Smooth muscle cell of bladder (primary cell): ENCODE data around the gene DDX21. TPM values are rescaled to one million over a fixed set of nuclear protein-coding genes. Genes with fewer than 3 reads are reported as not detected.

Source experiments
- total RNA-seq: library from RNA; depleted of rRNA; stranded (reverse); fragments of >200 nt; gene quantifications from 2 replicates; pipeline ENCODE4 v1.2.3, GENCODE V29; 2014

DDX21 gene
- total RNA-seq = 49.2 and 66.1 TPM in 2 replicates

DNA sequence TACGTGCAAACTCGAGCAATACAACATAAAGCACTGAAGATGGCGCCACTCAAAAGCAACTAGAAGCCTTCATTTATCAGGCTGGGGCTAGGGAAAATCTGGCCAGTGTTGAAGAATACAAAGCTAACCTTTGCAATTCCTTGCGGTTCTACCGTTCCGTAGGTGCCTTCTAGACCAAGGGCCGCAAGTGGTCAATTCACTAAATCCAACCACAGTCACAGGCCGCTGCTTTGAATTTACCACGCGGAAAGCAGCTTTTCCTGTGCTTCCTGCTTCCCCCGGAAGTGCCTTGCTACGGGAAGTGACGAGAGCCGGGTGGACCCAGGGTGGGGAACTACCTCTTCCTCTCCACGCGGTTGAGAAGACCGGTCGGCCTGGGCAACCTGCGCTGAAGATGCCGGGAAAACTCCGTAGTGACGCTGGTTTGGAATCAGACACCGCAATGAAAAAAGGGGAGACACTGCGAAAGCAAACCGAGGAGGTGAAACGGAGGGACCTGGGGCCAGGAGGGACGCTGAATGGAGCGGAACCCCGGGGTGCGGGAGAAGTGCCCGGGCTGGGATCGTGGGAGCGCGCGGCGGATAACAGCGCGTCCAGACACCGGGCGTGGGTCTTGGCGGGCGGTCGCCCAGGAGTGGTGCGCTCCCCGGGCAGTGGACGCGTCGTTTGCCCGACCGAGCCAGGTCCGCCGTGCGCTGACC, at the start of gene DDX21:
DDX21 (plus strand) TSS at position 339 of the 701 bp plus-strand sequence; CDS start at position 395, 56 bp downstream.

GRCh38 chr10:68988530-68989316, 32.8 kb downstream of the DDX21 start, which contains the start of gene KIFBP:
TSS of gene KIFBP (plus strand) at chr10:68988803. CDS start at chr10:68988833, 30 bp downstream.

Other genes with a start within 250 kb of the DDX21 start
- gene CCAR1, start 234.9 kb upstream of the DDX21 start, total RNA-seq = 21.7 and 22.8 TPM in 2 replicates
- 0.14 and 0.18 TPM in 2 replicates for gene STOX1, start 128.6 kb upstream of the DDX21 start, total RNA-seq
- 55.9 and 65.8 TPM in 2 replicates for gene DDX50, start 54.9 kb upstream of the DDX21 start, total RNA-seq
- 19.8 and 22.9 TPM in 2 replicates for gene KIFBP, start 32.6 kb downstream of the DDX21 start, total RNA-seq
- 36.7 and 87.9 TPM in 2 replicates for gene SRGN, start 131.9 kb downstream of the DDX21 start, total RNA-seq
- gene VPS26A, start 168.0 kb downstream of the DDX21 start, total RNA-seq = 21.2 and 26.9 TPM in 2 replicates
- gene SUPV3L1, start 224.1 kb downstream of the DDX21 start, total RNA-seq = 32.1 and 38.5 TPM in 2 replicates